Activated T-helper 2 cell treated with anti-CD3 and anti-CD28 coated beads, Interferon-gamma antibody, Interleukin-2, Interleukin-4, amounts not matched to agents 10 μg/mL and 5 μg/mL and 100 μg/mL, durations not matched to agents 14 hours and 24 hours and 36 hours (primary cell): ENCODE measurements around the gene ACTR3. TPM values are rescaled to one million over a fixed set of nuclear protein-coding genes. Genes with fewer than 3 reads are reported as not detected.
"Not testable (repeated sequence)": the region's sequence is repeated elsewhere in the genome, so short reads cannot be mapped to it uniquely, and the experiment has no call there.

ENCODE experiments used
- DNase-seq: peaks from one replicate; pipeline ENCODE4 v3.0.0; 2021; ENCODE audit warnings: low spot score
- H3K27ac Mint-ChIP-seq: one replicate; pipeline ENCODE4 v1.8.0; 2021; ENCODE audit warnings: mixed read lengths
- H3K27me3 Mint-ChIP-seq: one replicate; pipeline ENCODE4 v1.8.0; 2021; ENCODE audit warnings: low read depth, mixed read lengths
- H3K36me3 Mint-ChIP-seq: one replicate; pipeline ENCODE4 v1.8.0; 2021; ENCODE audit warnings: low read depth, mixed read lengths
- H3K4me1 Mint-ChIP-seq: one replicate; pipeline ENCODE4 v1.8.0; 2021; ENCODE audit warnings: low read depth, mixed read lengths
- H3K4me3 Mint-ChIP-seq: one replicate; pipeline ENCODE4 v1.8.0; 2021; ENCODE audit warnings: low read depth, mild to moderate bottlenecking, moderate library complexity, mixed read lengths
- H3K9me3 Mint-ChIP-seq: one replicate; pipeline ENCODE4 v1.8.0; 2021; ENCODE audit warnings: mixed read lengths
- intact Hi-C: fragments of 100-400 bp; cut with micrococcal nuclease; formaldehyde crosslinking; loops from one replicate; pipeline ENCODE4 v1.15.1; 2023
- total RNA-seq: library from RNA; stranded (reverse); gene quantifications from 2 replicates; pipeline ENCODE4 v1.2.3, GENCODE V29; 2022

The ACTR3 gene
- total RNA-seq, 1 donor from 2014 or later = 530 TPM

DNA sequence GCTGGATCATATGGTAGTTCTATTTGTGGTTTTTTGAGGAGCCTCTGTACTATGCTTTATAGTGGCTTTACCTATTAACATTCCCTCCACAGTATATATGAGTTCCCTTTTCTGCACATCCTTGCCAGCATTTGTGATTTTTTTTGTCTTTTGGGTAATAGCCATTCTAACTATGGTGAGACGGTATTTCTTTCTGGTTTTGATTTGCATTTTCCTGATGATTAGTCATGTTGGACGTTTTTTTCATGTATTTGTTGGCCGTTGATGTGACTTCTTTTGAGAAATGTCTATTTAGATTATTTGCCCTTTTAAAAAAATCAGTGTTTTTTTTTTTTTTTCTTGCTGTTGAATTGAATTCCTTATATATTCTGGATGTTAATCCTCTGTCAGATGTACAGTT lies 31.1 kb downstream of the ACTR3 start:
- H3K4me1 Mint-ChIP-seq = peaks cover 21% of the 10 kb centered on the region
- H3K4me3 Mint-ChIP-seq = no peak overlapping the region
- intact Hi-C loops = loop anchor here (5.0 kb wide), 1 partner anchor 46 kb away; no protein-coding TSS in a partner anchor
- H3K36me3 Mint-ChIP-seq = peaks cover 59% of the 10 kb centered on the region
- no peak for DNase-seq
- H3K27me3 Mint-ChIP-seq = no peaks in the 10 kb centered on the region
- no peaks in the 10 kb centered on the region for H3K9me3 Mint-ChIP-seq
- no peak overlapping the region for H3K27ac Mint-ChIP-seq

DNA sequence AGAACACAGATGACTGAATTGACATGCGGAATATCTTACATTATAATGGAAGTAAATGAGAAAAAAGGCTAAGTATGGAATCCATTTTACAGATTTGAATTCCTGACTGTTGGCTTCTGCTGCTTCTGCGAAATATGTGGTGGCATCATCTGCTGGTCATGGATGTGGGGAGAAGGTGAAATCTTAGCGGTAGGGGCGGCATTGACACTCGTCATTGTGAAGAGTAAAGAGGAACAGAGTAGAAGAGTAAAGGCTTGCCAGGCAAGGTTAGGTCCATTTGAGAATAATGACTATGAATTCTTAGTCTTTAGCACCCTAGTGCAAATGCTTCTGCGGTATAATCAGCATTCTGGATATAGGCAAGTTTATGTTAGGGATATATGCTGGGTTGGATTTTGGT lies 32.4 kb downstream of the ACTR3 start:
- H3K36me3 Mint-ChIP-seq = peaks cover 54% of the 10 kb centered on the region
- H3K27ac Mint-ChIP-seq = no peak overlapping the region
- intact Hi-C loops = loop anchor here (2.0 to 5.0 kb wide), 2 partner anchors 32 to 45 kb away; partner anchors contain the start of gene ACTR3
- no peaks in the 10 kb centered on the region for H3K9me3 Mint-ChIP-seq
- H3K4me3 Mint-ChIP-seq = no peak overlapping the region
- no peak for DNase-seq
- H3K27me3 Mint-ChIP-seq = no peaks in the 10 kb centered on the region
- H3K4me1 Mint-ChIP-seq = peaks cover 18% of the 10 kb centered on the region

DNA sequence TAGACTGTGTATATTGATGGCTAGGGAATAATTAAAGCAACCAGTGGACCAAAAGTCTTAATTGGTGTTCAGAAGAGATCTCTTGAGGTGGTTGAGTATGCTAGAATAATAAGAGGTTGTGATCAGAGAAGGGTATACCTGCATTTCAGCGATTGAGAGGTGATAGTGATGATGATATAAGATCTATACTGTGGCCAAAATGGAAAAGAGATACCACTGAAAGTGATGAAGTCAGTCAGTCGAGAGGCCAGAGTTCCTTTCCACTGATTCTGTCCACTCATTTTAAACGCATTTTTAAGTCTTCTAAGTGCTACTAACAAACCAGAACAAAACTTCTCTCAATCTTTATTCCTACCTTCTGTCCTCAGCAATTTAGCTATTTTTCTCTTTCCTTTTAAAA lies 32.9 kb downstream of the ACTR3 start:
- H3K36me3 Mint-ChIP-seq = peaks cover 50% of the 10 kb centered on the region
- H3K4me1 Mint-ChIP-seq = peaks cover 14% of the 10 kb centered on the region
- no peak overlapping the region for H3K27ac Mint-ChIP-seq
- intact Hi-C loops = loop anchor here (2.0 to 5.0 kb wide), 2 partner anchors 32 to 45 kb away; partner anchors contain the start of gene ACTR3
- no peaks in the 10 kb centered on the region for H3K9me3 Mint-ChIP-seq
- no peak for DNase-seq
- no peaks in the 10 kb centered on the region for H3K27me3 Mint-ChIP-seq
- no peak overlapping the region for H3K4me3 Mint-ChIP-seq

DNA sequence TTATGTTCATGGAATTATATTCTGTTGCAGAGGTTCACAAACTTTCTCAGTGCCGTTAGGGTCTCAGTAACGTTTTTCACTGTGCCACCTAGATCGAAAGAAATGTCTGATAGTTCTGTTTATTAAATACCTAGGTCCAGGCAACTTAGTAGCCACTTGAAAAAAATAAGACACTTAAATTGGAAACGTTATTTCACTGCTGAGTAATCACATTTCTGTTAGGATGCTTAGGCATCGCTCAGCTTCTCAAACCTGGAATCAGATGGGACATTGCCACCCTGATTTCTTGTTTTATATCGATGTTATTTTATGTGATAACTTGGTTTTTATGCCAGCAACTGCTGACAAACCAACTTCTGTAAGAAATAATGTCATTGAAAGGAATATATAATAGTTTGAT lies 36.0 kb downstream of the ACTR3 start:
- H3K27me3 Mint-ChIP-seq = no peaks in the 10 kb centered on the region
- H3K27ac Mint-ChIP-seq = no peak overlapping the region
- H3K9me3 Mint-ChIP-seq = no peaks in the 10 kb centered on the region
- peaks cover 23% of the 10 kb centered on the region for H3K4me1 Mint-ChIP-seq
- H3K4me3 Mint-ChIP-seq = no peak overlapping the region
- no peak for DNase-seq
- peaks cover 58% of the 10 kb centered on the region for H3K36me3 Mint-ChIP-seq
- intact Hi-C loops = no loop called here

DNA sequence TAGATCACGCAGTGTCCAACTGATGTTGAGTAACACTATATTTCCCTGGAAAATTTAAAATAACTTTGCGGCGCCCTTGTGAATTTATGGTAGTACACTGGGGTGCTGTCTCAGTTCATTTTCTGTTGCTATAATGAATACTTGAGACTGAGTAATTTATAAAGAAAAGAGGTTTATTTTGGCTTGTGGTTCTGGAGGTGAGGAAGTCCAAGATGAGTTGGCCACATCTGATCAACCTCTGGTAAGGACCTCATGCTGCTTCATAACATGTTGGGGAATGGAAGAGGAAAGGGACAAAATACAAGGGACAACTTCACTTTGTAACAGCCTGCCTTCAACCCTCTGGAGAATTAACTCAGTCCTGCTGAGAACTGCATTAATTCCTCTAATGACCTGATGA lies 36.4 kb downstream of the ACTR3 start:
- Mint-ChIP-seq H3K27ac (no peak overlapping the region), H3K9me3 (no peaks in the 10 kb centered on the region), H3K4me1 (peaks cover 23% of the 10 kb centered on the region)

DNA sequence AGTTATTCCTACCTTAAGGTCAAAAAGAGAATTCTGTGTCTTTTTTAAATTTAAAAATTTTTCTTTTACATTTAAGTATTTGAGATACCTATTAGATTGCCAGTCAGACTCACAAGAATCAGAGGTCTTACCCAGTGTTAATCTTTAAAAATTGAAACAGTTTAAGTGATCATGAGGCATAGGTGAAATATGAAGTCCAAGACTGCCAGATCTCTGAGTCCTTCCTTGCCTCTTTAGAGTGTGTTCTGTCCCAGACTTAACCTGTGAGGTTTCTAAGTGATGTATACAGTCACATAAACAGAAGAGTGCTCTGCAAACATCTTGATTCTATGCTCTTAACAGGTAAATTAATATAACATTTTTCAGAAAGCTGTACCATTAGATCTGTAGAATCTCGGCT lies 40.6 kb downstream of the ACTR3 start:
- Mint-ChIP-seq H3K4me1 (peaks cover 19% of the 10 kb centered on the region), H3K27ac (no peak overlapping the region), H3K27me3 (no peaks in the 10 kb centered on the region), H3K9me3 (no peaks in the 10 kb centered on the region), H3K4me3 (no peak overlapping the region), H3K36me3 (peaks cover 74% of the 10 kb centered on the region)
- DNase-seq = no peak
- intact Hi-C loops = no loop called here

More for the DNA sequence above, 36.4 kb downstream of the ACTR3 start:
- Mint-ChIP-seq H3K36me3 (peaks cover 59% of the 10 kb centered on the region), H3K27me3 (no peaks in the 10 kb centered on the region), H3K4me3 (no peak overlapping the region)
- intact Hi-C loops = no loop called here
- DNase-seq = no peak

DNA sequence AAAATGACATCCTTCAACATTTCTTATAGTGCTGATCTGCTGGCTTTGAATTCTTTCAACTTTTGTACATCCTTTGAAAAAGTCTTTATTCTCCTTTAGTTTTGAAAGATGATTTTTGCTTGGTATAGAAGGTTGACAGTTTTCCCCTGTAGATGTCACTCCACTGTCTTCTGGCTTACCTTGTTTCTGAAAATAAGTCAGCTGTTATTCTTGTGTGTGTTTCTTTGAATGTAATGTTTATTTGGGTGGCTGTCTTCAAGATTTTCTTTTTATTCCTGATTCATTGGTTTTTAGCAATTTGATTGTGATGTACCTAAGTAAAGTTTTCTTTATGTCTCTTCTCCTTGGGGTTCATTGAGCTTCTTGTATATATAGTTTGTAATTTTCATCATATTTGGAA lies 47.6 kb downstream of the ACTR3 start:
- intact Hi-C loops = no loop called here

DNA sequence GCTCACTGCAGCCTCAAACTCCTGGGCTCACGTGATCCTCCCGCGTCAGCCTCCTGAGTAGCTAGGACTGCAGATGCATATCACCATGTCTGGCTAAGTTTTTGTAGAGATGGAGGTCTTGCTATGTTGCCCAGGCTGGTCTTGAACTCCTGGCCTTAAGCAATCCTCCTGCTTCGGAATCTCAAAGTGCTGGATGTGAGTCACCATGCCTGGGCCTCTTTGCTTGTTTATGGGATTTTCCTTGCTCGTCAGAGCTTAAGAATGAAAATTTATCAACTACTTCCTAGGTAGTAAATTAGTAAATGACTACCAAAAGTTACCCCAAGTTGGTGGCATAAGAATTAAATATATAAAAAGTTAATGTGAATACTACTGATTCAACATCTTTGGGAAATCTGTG lies 51.0 kb downstream of the ACTR3 start:
- Mint-ChIP-seq H3K27me3 (no peaks in the 10 kb centered on the region), H3K4me1 (peaks cover 5% of the 10 kb centered on the region), H3K36me3 (peaks cover 54% of the 10 kb centered on the region), H3K9me3 (peaks cover 16% of the 10 kb centered on the region), H3K27ac (no peak overlapping the region), H3K4me3 (no peak overlapping the region)
- intact Hi-C loops = loop anchor here (5.0 kb wide), 1 partner anchor 34 kb away; no protein-coding TSS in a partner anchor
- DNase-seq = no peak

More for the DNA sequence above, 47.6 kb downstream of the ACTR3 start:
- Mint-ChIP-seq H3K36me3 (peaks cover 80% of the 10 kb centered on the region), H3K4me3 (no peak overlapping the region), H3K27me3 (no peaks in the 10 kb centered on the region), H3K27ac (peak overlapping the region; percentile 7), H3K9me3 (peaks cover 12% of the 10 kb centered on the region), H3K4me1 (peaks cover 9% of the 10 kb centered on the region)
- DNase-seq = no peak

DNA sequence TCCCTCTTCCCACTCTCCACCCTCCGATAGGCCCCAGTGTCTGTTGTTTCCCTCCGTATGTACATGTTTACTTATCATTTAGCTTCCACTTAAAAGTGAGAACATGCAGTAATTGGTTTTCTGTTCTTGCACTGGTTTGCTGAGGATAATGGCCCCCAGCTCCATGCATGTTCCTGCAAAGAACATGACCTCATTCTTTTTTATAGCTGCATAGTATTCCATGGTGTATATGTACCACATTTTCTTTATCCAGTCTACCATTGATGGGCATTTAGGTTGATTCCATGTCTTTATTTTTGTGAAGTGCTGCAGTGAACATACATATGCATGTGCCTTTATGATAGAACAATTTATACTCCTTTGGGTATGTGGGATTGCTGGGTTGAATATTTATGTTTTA lies 55.9 kb downstream of the ACTR3 start:
- H3K9me3 Mint-ChIP-seq, H3K4me1 Mint-ChIP-seq, H3K27me3 Mint-ChIP-seq, H3K27ac Mint-ChIP-seq, intact Hi-C loops, DNase-seq, H3K4me3 Mint-ChIP-seq: not testable (repeated sequence)
- peaks cover 39% of the 10 kb centered on the region for H3K36me3 Mint-ChIP-seq

DNA sequence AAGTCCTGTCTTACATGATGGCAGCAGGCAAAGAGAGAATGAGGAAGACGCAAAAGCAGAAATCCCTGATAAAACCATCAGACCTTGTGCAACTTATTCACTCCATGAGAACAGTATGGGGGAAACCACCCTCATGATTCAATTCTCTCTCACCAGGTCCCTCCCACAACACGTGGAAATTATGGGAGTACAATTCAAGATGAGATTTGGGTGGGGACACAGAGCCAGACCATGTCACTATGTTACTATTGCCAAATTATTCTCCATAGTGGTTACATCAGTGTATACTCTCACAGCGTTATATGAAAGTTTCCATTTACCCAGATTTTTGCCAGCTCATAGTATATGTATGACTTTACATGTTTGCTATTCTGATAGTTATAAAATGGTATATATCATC lies 61.0 kb downstream of the ACTR3 start:
- H3K4me3 Mint-ChIP-seq, DNase-seq, H3K27me3 Mint-ChIP-seq, intact Hi-C loops, H3K27ac Mint-ChIP-seq, H3K9me3 Mint-ChIP-seq: not testable (repeated sequence)
- Mint-ChIP-seq H3K36me3 (peaks cover 66% of the 10 kb centered on the region), H3K4me1 (peaks cover 21% of the 10 kb centered on the region)

DNA sequence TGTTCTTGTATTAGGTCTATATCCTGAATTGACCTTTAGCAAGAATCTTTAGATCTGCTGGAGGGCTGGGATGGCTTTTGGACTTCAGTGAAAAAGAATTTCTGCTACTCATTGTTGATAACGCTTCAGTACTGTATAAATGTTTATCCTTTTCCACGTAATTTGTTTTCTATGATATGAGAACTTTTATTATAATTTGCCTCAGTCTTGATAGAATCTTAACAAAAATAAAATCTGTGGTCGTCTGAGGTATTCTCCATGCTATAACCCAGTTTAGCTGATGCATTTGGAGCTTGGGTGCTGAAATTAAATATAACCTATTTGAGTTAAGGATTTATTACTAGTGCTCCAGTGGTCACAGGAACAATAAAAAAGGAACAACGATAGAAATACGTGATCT lies 71.1 kb downstream of the ACTR3 start:
- Mint-ChIP-seq H3K27ac (no peak overlapping the region), H3K4me1 (peaks cover 2% of the 10 kb centered on the region), H3K9me3 (no peaks in the 10 kb centered on the region), H3K36me3 (peaks cover 58% of the 10 kb centered on the region), H3K27me3 (no peaks in the 10 kb centered on the region), H3K4me3 (no peak overlapping the region)
- intact Hi-C loops = no loop called here
- DNase-seq = no peak

DNA sequence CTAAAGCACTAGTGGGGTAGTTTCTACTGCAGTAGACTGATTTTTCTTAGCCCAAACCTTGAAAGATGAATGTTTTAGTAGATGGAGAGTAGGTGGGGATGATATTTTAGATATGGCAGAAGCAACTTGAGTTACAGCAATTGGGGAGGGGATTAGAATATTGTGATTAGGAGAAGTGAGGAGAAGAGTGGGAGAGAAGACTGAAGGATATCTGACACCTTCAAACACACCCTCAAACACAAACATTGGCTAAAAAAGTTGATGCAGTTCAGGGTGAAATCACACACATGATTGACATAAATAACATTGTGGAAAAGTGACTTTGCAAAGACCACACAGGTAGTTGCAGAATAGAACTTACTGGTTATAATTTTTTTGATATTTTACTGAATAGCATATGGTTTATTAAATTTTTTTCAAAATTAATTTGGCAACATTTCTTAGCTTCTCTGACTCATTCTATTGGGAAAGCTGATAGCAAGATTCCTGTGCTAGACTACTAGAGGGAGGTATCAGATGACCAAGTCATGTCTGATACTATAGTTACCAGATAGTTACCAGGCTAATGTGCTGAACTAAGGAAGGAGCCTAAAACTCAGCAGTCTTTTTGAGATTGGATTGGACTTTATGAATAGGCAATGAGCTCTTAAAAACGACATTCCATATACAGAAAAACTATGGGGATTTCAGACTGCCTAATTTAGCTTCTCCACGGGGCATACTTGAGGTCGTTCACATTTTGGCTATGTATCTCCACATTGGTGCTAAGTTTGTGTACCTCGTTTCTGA lies 73.0 kb downstream of the ACTR3 start:
- no peak overlapping the region for H3K27ac Mint-ChIP-seq

DNA sequence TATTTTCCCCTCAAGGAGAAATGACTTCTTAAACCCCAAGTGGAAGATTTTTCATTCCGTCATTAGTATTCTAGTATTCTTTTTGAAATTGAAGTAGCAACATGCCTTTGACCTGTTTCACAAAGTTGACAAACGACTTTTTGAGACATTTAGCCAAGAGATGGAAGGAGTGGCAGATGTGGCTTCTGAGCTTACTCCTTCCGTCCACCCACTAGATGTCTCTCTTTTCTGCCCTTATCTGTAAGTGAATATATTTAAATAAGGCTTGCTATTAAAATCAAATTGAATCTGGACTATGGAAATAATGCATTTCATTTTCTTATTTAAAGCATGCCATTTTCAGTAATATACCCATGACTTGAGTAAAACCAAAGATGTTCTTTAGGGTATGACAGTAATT lies 74.1 kb downstream of the ACTR3 start:
- intact Hi-C loops = no loop called here
- Mint-ChIP-seq H3K4me1 (peaks cover 12% of the 10 kb centered on the region), H3K36me3 (peaks cover 45% of the 10 kb centered on the region), H3K27me3 (no peaks in the 10 kb centered on the region), H3K4me3 (no peak overlapping the region), H3K9me3 (no peaks in the 10 kb centered on the region), H3K27ac (no peak overlapping the region)
- DNase-seq = no peak

More for the DNA sequence above, 73.0 kb downstream of the ACTR3 start:
- no peaks in the 10 kb centered on the region for H3K9me3 Mint-ChIP-seq
- H3K36me3 Mint-ChIP-seq = peaks cover 47% of the 10 kb centered on the region
- intact Hi-C loops = no loop called here
- peaks cover 12% of the 10 kb centered on the region for H3K4me1 Mint-ChIP-seq
- no peaks in the 10 kb centered on the region for H3K27me3 Mint-ChIP-seq
- no peak for DNase-seq
- no peak overlapping the region for H3K4me3 Mint-ChIP-seq
